Activated CD8-positive, alpha-beta memory T cell treated with anti-CD3 and anti-CD28 coated beads, Interleukin-2, amount 50 U/mL, for 4 hours (primary cell): Measurements from ENCODE around the gene MAD1L1.
"Not testable (repeated sequence)": the region's sequence is repeated elsewhere in the genome, so short reads cannot be mapped to it uniquely, and the experiment has no call there.

ENCODE experiments used
- DNase-seq: peaks from one replicate; pipeline ENCODE4 v3.0.0-alpha.2; 2020

MAD1L1 gene

DNA sequence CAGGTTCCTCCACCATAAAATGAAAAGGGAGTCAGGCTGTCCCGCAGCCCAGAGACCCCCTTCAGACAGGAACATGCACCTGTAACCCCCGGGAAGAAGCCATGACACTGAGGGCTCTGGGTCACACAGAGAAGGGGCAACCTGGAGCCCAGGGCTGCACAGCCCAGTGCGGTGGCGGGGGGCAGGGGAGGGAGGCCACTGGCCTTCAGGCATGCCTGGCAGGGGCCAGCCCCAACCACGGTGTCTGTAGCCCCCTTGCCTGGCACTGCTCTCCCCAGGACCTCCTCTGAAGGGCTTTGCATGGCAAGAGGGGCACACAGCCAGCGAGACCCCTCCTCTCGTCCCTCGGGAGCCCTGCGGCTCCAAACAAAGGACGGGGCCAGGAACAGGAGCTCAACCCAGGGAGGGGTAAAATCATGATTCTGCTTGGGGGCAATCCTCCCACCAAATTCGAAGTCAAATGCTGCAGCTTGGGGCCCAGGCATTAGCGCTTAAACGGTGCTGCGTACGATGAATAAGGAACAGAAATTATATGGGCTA, 235.1 kb downstream of the MAD1L1 start:
- no peak for DNase-seq

DNA sequence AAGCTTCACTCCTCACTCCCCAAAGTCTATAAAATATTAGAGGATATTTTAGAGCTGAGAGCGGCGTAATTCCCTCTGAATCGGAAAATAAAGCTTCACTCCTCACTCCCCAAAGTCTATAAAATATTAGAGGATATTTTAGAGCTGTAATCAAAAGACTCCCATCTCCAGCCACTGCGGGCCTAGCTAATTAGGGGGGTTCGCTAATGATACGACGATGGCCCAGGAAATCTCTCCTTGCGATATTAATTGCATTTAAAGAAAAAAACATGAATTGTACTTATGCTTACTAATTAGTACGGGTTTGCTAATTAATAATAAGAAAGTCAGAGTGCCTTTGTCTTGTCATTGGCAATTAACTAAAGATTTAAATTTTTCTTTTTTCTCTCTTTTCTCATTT, 235.9 kb downstream of the MAD1L1 start:
- no peak for DNase-seq

DNA sequence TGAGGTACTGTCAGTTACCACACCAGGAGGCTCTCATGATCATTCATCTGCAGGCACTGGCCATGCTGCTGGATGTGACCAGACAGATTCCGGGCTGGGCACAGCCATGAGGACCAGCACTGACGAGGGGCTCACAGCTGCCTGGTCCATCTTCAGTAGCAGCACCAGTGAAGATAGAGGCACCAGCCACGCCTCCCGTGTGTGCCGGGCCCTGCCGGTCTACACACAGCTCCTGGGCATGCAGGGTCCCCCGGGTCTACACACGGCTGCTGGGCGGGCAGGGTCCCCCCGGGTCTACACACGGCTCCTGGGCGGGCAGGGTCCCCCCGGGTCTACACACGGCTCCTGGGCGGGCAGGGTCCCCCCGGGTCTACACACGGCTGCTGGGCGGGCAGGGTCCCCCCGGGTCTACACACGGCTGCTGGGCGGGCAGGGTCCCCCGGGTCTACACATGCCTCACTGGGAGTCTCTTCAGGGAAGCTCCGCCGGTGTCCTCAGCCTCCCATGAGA, 236.8 kb downstream of the MAD1L1 start:
- DNase-seq, result not testable (repeated sequence)

DNA sequence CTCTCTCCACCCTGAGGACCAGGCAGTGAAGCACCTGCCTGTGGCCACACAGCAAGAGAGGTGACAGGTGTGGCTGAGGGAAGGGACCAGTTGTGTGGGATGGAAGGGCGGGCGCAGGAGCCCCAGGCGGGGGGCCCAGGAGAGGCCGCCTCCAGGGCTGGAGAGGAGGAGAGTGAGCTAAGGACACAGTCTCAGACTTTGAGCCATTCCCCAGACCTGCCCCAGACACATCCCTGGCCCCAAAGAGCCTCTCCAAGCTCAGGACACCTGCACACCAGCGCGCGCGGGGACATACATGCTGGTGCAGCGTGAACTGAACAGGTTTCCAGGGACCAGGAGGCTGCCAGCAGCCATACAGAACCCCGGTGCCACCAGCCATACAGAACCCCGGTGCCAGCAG, 237.3 kb downstream of the MAD1L1 start:
- no peak for DNase-seq

DNA sequence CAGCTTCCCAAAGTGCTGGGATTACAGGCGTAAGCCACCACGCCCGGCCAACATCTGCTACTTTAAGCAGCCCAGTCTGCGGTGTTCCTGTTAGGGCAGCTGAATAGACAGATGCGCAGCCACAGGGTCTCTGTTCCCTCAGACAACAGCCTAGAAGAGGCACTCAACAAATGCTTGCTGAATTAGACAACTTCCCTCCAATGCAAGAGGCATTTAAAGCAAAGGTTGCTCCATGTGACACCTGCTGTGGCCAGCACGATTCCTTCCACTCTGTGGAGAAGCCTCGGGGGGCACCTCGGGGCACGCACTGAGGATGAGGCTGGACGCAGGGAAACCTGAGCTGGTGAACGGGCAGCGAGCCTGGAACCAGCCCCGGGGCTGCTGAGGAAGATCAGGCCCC, 237.8 kb downstream of the MAD1L1 start:
- DNase-seq, result no peak

DNA sequence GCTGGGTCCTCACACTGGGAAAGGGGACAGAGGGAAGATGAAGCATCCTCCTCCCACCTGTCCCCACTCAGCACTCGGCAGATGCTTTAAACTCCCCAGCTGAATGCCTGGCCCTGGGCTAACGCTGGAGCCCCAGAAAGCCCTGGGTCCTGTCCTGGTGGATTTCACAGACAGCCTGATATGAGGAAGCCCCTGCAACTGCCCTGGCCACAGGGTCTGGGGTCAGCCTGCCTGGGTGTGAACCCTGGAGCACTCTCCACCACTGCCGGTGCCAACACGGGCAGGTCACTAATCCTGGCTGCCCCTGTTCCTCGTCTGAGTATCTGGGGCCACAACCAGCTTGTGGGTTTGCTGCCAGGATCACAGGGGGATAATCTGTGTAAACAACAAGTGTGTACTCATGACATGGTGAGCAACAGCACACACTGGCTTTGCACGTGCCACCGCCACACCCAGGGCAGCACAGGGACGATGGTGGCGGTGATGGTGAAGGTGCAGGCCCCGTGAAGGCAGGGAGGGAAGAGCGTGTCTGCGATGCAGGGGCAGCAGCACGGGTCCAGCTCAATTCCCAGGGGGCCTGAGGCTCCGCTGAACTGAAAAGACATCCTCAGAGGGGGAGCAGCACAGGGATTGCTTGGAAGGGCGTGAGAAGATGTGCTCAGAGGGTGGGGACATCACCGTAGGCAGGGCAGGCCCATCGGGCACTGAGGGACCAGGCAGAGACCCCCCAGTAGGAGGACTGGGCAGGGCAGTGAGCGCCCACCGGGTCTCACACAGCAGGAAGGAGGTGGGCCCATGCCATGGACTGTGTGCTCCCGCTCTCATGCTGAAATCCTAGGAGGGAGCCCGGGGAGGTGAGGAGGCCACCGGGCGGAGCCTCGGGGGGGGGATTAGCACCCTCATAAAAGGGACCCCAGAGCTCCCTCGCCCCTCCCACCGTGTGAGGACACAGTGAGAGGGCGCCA, 238.7 kb downstream of the MAD1L1 start:
- DNase-seq, result no peak

DNA sequence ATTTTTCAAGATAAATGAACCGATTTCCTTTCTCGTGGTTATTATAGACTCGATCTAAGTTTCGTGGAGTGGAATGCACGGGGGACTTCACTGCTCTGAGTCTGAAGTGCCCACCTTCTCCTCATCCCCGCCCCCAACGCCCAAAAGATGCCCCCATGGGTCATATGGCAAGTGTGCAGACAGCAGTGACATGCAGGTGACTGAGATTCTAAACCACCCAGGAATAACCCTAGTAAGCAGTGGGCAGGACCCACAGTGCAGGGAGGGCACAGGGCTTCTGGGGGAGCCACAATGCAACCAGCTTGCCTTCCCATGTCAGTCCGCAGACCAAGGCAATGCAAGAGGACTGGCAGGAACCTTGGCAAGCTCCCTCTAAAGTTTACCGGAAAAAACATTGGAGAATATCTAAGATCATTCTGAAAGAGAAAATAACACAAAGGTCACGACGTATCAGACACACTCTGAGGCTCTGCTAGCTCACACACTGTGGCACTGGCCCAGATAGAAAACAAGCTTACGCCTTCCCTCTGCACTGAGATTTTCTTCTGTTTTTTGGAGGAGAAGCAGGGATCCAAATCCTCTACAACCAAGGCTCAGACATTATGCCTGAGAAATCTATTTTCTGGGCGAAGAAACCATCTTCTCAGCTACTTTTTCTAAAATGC, 239.6 kb downstream of the MAD1L1 start:
- DNase-seq, result no peak

DNA sequence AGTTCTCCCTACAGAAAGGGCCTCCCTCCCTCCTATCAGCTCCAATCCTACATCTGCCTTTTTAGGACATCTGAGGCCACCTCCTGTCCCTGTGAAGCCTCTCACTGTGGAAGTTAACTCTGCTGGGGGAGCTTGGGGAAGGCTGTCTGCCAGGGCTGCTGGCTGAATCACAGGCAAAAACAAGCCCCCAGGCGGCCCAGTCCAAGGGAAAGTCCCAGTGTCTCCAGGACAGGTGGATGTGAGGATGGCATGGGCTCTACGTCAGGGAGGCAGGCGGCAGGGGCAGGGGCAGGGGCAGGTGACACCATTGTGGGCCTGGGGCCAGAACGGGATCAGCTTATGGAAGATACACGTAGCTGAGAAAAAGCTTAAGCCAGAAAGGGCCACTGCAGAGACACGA, 240.2 kb downstream of the MAD1L1 start:
- no peak for DNase-seq

DNA sequence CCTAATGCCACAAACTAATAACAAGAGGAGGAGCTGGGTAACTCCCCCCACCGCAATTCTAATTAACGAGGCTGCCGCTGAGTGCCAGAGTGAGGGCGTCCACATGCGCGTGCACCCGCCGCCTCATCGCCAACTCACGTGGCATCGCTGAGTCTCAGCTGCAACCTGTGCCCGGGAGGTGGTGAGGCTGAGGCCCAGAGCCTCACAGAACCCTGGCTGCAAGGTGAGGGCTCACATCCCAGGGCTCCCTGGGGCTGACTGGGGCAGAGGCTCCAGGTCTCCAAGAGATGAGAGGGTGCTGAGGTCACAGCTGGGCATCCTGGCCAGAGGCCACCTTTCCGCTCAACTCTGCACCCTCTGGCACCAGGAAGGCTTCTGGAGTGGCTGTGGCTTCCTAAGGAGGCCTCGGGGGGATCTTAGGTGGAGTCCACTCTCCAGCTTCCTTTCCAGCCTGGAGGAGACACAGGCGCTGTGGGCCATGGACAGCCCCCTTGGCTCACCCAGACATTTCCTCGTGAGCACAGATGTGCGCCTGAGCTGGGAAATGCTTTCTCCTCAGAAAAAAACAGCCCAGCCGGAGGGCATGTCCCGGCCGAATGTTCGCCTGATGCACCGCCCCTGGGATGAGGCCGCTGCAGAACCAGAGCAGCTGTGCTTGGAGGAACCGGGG, 242.6 kb downstream of the MAD1L1 start:
- no peak for DNase-seq

DNA sequence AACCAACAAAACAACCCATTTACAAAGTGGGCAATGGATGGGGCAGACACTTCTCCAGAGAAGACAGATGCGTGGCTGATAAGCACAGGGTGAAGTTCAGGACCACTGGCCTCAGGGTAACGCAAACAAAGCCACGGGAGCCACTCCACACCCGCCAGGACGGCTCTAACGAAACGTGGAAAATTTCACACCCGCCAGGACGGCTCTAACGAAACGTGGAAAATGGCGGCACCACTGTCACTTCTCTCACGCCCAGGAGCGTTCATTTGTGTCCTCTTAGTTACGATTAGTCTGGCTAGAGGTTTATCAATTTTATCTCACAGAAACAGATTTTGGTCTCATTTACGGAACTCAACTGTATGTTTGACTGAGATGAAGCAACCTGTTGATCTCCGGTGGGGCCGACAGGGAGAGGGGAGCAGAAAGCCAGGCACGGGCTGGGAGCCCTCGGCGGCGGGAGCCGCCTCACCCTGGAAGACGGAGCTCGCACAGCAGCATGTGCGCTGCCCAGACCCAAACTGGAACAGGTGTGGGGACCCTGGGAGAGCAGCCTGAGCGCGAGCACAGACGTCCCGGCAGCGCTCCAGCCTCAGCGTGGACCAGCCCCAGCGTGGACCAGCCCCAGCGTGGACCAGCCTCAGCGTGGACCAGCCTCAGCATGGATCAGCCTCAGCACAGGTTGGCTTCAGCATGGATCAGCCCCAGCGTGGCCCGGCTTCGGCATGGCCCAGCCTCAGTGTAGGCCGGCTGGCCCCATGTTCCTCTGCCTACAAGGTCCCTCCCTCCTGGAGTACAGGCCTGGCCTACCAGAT, 243.5 kb downstream of the MAD1L1 start:
- DNase-seq, result no peak

DNA sequence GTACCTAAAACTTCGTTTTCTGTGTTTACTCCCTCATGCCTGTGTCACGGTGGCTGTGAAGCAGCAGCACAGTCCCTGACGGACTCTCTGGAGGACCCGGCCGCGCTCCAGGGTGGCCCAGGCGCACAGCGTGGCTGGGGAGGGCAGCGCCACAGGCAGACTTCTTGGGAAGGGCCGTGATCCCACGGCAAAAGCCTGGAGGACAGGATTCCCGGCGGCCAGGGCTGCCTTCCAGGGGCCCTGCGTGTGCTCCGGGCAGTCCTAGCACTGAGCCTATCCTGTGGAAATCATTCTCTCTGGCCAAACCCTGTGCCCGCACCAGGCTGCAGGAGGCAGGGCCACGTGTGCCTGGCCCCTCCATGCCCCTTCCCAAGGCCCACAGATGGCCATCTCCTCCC, 244.2 kb downstream of the MAD1L1 start:
- DNase-seq, result no peak

DNA sequence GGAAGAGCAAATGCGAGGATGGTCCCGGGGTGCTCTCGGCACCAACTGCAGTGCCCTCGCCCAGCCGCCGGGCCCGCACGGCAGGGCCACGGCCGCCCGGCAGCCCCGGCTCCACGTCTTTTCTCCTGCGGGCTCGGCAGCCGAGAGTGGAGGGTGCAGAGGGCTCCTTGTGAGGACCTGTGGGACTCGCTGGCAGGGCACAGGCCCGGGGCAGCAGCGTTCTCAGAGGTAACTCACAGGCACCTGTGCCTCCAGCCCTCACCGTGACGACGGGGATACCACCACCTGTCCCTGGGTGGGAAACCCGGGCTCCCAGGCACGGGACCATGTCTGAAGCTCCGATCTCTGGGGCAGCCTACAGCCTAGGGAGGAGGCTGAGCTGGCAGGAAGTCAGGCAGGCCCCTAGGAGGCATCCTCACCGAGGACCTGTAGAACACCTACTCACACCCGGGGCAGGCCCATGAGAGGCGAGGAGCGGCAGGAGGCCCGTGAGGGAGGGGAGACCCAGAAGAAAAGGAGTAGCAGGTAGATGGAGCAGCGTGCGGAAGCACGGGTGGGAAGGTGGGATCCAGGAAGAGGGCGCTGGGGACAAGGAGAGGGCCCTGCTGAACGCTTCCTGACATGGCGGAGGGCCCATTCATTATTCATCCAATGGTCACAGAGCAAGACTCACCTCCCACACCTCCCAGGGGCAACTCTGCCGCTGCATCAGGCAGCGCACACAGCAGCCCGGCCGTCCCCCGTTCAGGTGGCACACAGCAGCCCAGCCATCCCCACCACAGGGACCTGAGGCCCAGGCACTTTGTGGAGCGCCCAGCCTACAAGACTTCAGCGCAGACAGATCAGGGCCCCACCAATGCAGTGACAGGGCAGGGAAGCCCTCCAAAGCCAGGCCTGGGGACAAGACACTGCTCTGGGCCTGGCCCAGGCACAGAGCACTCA, 244.9 kb downstream of the MAD1L1 start:
- DNase-seq, result no peak

DNA sequence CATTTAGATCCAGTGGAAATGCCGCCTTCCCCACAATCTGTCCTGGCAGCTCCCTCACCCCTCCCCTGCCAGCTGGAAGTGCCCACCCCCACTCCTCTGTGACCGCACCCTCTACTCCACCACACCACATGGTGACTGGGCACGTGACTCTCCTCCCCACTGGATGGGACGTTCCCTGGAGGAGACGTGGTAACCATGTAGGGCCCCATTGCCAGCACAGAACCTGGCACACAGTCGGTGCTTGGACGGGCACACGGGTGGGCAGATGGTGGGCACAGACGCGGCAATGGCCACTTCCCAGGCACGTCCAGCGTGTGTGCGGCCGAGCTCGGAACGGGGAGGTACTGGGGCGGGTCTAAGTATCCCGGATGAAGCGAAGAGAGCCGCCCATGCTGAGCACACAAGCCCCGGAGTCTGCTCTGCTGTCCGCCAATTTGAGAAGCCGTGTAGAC, 245.6 kb downstream of the MAD1L1 start:
- no peak for DNase-seq

DNA sequence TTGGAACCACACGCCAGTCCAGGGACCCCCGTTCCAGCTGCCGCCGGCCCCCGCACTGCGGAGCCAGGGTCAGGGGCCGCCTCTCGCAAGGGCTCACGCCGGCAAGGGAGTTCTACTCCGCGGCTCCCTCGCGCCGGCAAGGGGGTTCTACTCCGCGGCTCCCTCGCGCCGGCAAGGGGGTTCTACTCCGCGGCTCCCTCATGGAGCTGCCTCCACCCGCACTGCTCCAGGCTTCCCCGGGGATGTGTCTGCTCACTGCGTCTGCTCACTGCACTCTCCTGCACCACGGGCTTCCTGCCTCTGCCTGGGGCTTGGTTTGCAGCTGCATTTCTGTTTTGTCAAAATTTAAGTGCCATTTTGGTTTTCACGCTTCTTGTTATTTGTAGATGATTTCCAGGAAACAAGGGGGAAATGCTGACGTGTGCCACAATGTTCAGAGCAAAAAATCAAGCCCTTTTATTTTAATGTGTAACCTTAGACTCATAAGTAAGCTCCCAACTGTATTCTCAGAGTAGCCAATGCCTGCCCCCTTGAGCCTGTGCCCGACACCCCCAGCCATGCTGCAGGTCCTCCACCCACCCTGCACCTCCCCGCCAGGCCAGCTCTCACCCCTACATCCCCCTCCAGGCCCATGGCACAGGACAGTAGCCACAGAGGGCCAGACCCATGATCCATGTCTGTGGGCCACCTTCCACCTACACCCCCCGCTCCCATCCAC, 246.2 kb downstream of the MAD1L1 start:
- peak; percentile 29 for DNase-seq

DNA sequence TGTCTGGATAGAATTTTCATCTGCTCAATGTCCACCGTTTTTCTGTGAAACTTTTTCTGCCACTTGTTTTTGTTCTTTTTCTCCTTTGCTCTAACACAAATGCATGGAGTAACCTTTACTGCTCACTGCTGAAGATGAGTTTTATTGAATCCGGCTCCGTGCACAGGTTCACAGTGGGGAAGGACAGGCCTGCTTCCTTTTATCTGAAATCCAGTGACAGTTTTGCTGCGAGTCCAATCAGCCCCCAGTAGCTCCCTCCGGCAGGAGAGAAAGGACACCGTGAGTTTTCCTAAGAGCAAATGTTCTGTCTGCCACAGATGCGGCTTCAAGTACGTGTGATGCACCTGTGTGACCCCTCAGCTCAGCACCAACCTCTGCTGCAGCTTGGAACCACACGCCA, 246.8 kb downstream of the MAD1L1 start:
- DNase-seq, result no peak

DNA sequence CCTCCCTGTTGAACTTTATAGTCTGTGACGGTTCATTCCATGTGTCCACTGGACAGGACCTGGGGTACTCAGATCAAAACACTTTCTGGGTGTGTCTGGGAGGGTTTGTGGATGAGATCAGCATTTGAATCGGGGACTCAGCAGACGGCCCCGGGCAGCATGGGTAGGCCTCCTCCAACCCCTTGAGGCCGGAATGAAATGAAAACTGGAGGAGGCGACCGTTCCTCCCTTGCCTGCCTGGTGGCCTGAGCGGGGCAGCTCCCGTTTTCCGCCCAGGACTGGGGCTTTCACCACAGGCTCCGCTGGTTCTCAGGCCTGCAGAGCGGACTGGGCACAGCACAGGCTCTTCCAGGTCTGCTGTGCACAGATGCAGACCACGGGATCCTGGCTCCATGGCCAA, 247.7 kb downstream of the MAD1L1 start:
- DNase-seq, result no peak

DNA sequence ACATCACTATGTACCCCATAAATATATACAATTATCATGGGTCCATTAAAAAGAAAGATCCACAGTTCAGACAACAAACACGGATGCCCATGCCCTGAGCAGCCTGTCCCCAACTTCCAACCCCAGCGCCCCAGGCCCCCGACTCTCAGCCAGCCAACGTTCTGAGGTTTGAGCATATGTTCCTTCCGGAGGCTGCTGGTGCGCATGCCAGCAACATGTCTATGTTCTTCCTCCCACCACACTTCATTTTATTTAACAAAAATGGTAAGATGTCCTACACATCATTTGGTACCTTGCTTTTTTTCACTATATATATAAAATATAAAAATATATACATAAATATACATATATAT, 250.9 kb downstream of the MAD1L1 start:
- no peak for DNase-seq

DNA sequence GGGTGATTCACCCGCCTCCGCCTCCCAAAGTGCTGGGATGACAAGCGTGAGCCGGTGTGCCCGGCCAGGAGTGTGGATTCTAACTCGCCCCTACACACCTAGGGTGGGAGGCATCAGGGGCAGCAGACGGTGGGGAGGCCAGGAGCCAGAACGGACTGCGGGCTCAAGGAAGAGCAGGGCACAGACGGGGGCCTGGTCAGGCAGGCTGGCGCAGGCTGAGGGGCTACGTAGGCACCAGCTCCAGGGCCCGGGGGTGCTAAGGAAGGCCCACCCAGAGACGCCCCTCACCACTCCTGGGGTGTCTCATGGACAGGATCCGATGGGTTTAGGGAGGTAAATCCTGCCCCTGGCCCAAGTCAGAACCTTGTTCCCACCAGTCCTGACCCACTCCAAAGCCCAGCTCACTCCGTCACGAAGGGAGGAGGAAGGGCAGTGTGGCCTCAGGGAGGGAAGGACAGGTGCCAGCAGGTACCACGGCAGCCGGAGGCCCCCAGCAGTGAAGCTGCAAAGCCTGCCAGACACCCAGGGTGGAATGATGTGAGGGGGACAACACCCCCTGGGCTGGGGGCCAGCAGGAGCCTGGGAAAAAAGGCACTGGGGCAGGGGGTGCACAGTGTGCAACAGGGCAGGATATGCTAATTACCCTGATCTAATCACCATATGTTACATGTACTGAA, 251.4 kb downstream of the MAD1L1 start:
- no peak for DNase-seq

DNA sequence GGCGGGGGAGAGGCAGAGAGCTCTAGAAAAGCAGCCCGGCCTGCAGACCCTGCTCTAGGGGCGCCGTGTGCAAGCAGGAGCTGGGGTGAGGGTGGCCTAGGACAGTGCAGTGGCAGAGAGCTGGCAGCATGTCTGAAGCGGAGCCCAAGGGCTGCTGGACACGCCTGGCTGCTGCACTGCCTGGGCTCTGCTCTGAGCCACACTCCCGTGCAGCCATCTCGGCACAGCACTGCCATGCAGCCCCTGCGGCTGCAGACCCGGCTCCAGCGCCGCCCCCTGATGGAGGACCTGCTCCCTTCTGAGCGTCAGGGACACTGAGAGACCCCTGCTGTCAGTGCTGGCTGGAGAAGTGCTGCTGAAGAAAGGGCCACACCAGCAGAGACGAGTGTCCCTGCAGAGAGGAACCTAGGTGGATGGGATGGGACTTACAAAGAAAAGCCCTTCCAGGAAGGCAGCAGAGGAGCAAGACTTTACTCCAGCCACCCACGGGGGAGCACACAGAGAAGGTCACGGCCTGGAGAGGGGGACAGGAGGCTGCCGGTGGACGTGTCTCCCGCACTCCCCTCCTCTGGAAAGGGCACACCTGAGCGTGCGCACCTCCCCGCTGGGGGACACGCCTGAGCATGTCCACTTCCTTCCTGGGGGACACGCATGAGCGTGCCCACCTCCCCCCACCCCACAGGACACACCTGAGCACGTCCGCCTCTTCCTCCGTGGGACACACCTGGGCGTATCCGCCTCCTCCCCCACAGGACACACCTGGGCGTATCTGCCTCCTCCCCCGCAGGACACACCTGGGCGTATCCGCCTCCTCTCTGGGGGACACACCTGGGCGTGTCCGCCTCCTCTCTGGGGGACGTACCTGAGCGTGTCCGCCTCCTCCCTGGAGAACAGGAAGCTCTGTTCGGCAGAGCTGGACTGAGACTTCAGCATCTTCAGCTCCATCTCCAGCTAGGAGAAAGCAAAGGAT, 252.9 kb downstream of the MAD1L1 start:
- DNase-seq, result no peak
